ENCODE results near the gene SLX4IP.

SLX4IP gene

GRCh38 chr20:10523443-10523842, 88.3 kb downstream of the SLX4IP start:
- DNase-seq = peak; percentile 33

- no peak for DNase-seq
These were observed 89.0 kb downstream of the SLX4IP start for GRCh38 chr20:10524034-10524476.

GRCh38 chr20:10524643-10525042, 89.5 kb downstream of the SLX4IP start:
- no peak for DNase-seq

- DNase-seq = no peak
These were observed 92.7 kb downstream of the SLX4IP start for GRCh38 chr20:10527781-10528180.

GRCh38 chr20:10530883-10531282, 95.8 kb downstream of the SLX4IP start:
- DNase-seq = no peak

GRCh38 chr20:10531848-10532247, 96.7 kb downstream of the SLX4IP start:
- no peak for DNase-seq

- DNase-seq = peak; percentile 30
These were observed 97.3 kb downstream of the SLX4IP start for GRCh38 chr20:10532361-10532760.

GRCh38 chr20:10536531-10536930, 101.4 kb downstream of the SLX4IP start:
- peak; percentile 38 for DNase-seq

GRCh38 chr20:10537850-10538480, 102.9 kb downstream of the SLX4IP start:
- no peak for DNase-seq

- no peak for DNase-seq
These were observed 103.7 kb downstream of the SLX4IP start for GRCh38 chr20:10538768-10539167.

GRCh38 chr20:10539818-10540553, 104.9 kb downstream of the SLX4IP start:
- DNase-seq = no peak

- no peak for DNase-seq
These were observed 105.8 kb downstream of the SLX4IP start for GRCh38 chr20:10540636-10541493.

GRCh38 chr20:10541668-10542411, 106.7 kb downstream of the SLX4IP start:
- no peak for DNase-seq

- no peak for DNase-seq
These were observed 107.3 kb downstream of the SLX4IP start for GRCh38 chr20:10542442-10542841.

GRCh38 chr20:10543480-10543879, 108.4 kb downstream of the SLX4IP start:
- DNase-seq = no peak

GRCh38 chr20:10547276-10548114, 112.4 kb downstream of the SLX4IP start:
- DNase-seq = no peak

GRCh38 chr20:10549511-10549910, 114.4 kb downstream of the SLX4IP start:
- no peak for DNase-seq

- DNase-seq = peak; percentile 56
These were observed 115.4 kb downstream of the SLX4IP start for GRCh38 chr20:10550204-10551118.

GRCh38 chr20:10551732-10552724, 116.9 kb downstream of the SLX4IP start:
- DNase-seq = no peak
